GM18861 (cell line): ENCODE data around the gene CKMT2.

Experiments used
- ATAC-seq: cut with Tn5 transposase; IDR thresholded peaks from one replicate; pipeline ENCODE4 v1.9.1; 2021; ENCODE audit not compliant: unreplicated experiment

Gene CKMT2

GRCh38 chr5:81214848-81215247, 18.3 kb upstream of the CKMT2 start:
- ATAC-seq = no peak

GRCh38 chr5:81216152-81216551, 17.0 kb upstream of the CKMT2 start:
- no peak for ATAC-seq

GRCh38 chr5:81219389-81219788, 13.7 kb upstream of the CKMT2 start:
- ATAC-seq = no peak

GRCh38 chr5:81222285-81222684, 10.8 kb upstream of the CKMT2 start:
- no peak for ATAC-seq

- ATAC-seq = no peak
These were observed 7.7 kb upstream of the CKMT2 start for GRCh38 chr5:81225463-81225862.

- no peak for ATAC-seq
These were observed 6.8 kb upstream of the CKMT2 start for GRCh38 chr5:81226286-81226685.

GRCh38 chr5:81226949-81227348, 6.2 kb upstream of the CKMT2 start:
- no peak for ATAC-seq

GRCh38 chr5:81228084-81228483, 5.0 kb upstream of the CKMT2 start:
- no peak for ATAC-seq

- ATAC-seq = no peak
These were observed 2.7 kb upstream of the CKMT2 start for GRCh38 chr5:81230416-81230815.

- no peak for ATAC-seq
These were observed 550 bp upstream of the CKMT2 start for GRCh38 chr5:81232464-81233079.

GRCh38 chr5:81234299-81234698, 1.2 kb downstream of the CKMT2 start:
- no peak for ATAC-seq

- no peak for ATAC-seq
These were observed 1.7 kb downstream of the CKMT2 start for GRCh38 chr5:81234801-81235200.

GRCh38 chr5:81235287-81236072, 2.4 kb downstream of the CKMT2 start:
- no peak for ATAC-seq

- no peak for ATAC-seq
These were observed 5.3 kb downstream of the CKMT2 start for GRCh38 chr5:81238460-81238859.

GRCh38 chr5:81239613-81240012, 6.5 kb downstream of the CKMT2 start:
- no peak for ATAC-seq

- ATAC-seq = no peak
These were observed 7.9 kb downstream of the CKMT2 start for GRCh38 chr5:81241001-81241400.

- ATAC-seq = peak; percentile 37
These were observed 9.0 kb downstream of the CKMT2 start for GRCh38 chr5:81241961-81242648.

- ATAC-seq = no peak
These were observed 9.8 kb downstream of the CKMT2 start for GRCh38 chr5:81242906-81243436.

- no peak for ATAC-seq
These were observed 11.3 kb downstream of the CKMT2 start for GRCh38 chr5:81244451-81244850.

GRCh38 chr5:81245871-81246235, 12.7 kb downstream of the CKMT2 start:
- ATAC-seq = no peak

- ATAC-seq = no peak
These were observed 13.6 kb downstream of the CKMT2 start for GRCh38 chr5:81246697-81247096.

- no peak for ATAC-seq
These were observed 14.4 kb downstream of the CKMT2 start for GRCh38 chr5:81247441-81247972.
